Endothelial cell of umbilical vein (primary cell): ENCODE data around the gene RFX2. TPM values are rescaled to one million over a fixed set of nuclear protein-coding genes. Genes with fewer than 3 reads are reported as not detected.

Source experiments
- BruUV-seq: library from RNA; stranded (reverse); fragments of 400-500 nt; replicated peaks from 2 replicates; lab custom pipeline; 2021; lab: Mats Ljungman, UMichigan
- CTCF ChIA-PET: fragments of 300-600, 350-600 bp; sonication (Branson Sonifier 250); formaldehyde crosslinking; loops from one replicate; lab custom pipeline; 2021; ENCODE audit warnings: antibody characterized with exemption, inconsistent platforms; lab: Charles Lee
- POLR2A ChIA-PET: fragments of 300-600, 350-600 bp; sonication (Branson Sonifier 250); formaldehyde crosslinking; loops from one replicate; lab custom pipeline; 2021; ENCODE audit warnings: antibody characterized with exemption, inconsistent platforms; lab: Charles Lee
- DNase-seq: peaks from one replicate; pipeline ENCODE4 v3.0.0-alpha.2; 2011; ENCODE audit warnings: low read depth, low spot score
- FAIRE-seq: peaks from 2 replicates; lab custom pipeline; 2011; peaks lifted over from hg19 to GRCh38; lab: Jason Lieb, UNC
- H2AFZ ChIP-seq: 2 replicates; pipeline ENCODE4 v1.6.0; 2012; ENCODE audit warnings: low read depth, low read length, control low read depth, inconsistent platforms
- H3K27ac ChIP-seq: 2 replicates; pipeline ENCODE4 v1.5.1; 2011; ENCODE audit warnings: low read depth, mild to moderate bottlenecking, control low read depth, low read length, moderate library complexity; ENCODE audit not compliant: insufficient read depth
- H3K27me3 ChIP-seq, 2 experiments: 2 replicates each; pipeline versions ENCODE4 v1.6.0 to v1.6.1; 2011; ENCODE audit warnings: low read length in 2 of 2, mixed read lengths in 1 of 2; ENCODE audit not compliant: control insufficient read depth in 2 of 2, insufficient read depth in 2 of 2
- H3K36me3 ChIP-seq, 2 experiments: 2 replicates in 1 of 2; 3 replicates in 1 of 2; pipeline ENCODE4 v1.5.1; 2011; ENCODE audit warnings: low read length in 2 of 2, mild to moderate bottlenecking in 1 of 2, moderate library complexity in 1 of 2; ENCODE audit not compliant: control insufficient read depth in 2 of 2, insufficient read depth in 2 of 2; ENCODE audit errors: extremely low read depth in 1 of 2
- H3K4me1 ChIP-seq: 3 replicates; pipeline ENCODE4 v1.5.1; 2011; ENCODE audit warnings: mild to moderate bottlenecking, low read length; ENCODE audit not compliant: control insufficient read depth, insufficient read depth; ENCODE audit errors: extremely low read depth
- H3K4me2 ChIP-seq: 2 replicates; pipeline ENCODE4 v1.6.1; 2011; ENCODE audit warnings: low read length, control low read depth, mixed read lengths; ENCODE audit not compliant: insufficient read depth
- H3K4me3 ChIP-seq, 3 experiments: fragments of 200-600 bp in 1 of 3; sonication (generic), shearing (Covaris generic) in 1 of 3; replicated peaks in 1 of 3; 2 replicates each; pipeline ENCODE4 v1.5.1; 2011 to 2016; ENCODE audit warnings: control low read depth in 3 of 3, low read length in 3 of 3, mild to moderate bottlenecking in 2 of 3, inconsistent platforms in 1 of 3, low read depth in 1 of 3, moderate library complexity in 1 of 3; ENCODE audit not compliant: insufficient read depth in 1 of 3
- H3K79me2 ChIP-seq: 2 replicates; pipeline ENCODE4 v1.6.0; 2012; ENCODE audit warnings: low read length, inconsistent platforms; ENCODE audit not compliant: control insufficient read depth, insufficient read depth
- H3K9ac ChIP-seq: replicated peaks from 2 replicates; pipeline ENCODE3; 2011; ENCODE audit warnings: low read length, control low read depth; ENCODE audit not compliant: insufficient read depth; ENCODE audit errors: extremely low read depth
- H3K9me1 ChIP-seq: replicated peaks from 3 replicates; pipeline ENCODE4 v1.6.0; 2011; ENCODE audit warnings: mild to moderate bottlenecking, low read length; ENCODE audit not compliant: control insufficient read depth, insufficient read depth; ENCODE audit errors: extremely low read depth
- H3K9me3 ChIP-seq: replicated peaks from 2 replicates; pipeline ENCODE4 v1.5.1; 2012; ENCODE audit warnings: low read length, inconsistent platforms; ENCODE audit not compliant: control insufficient read depth, insufficient read depth
- H4K20me1 ChIP-seq: replicated peaks from 2 replicates; pipeline ENCODE3; 2011; ENCODE audit warnings: mild to moderate bottlenecking, low read length; ENCODE audit not compliant: control insufficient read depth, insufficient read depth; ENCODE audit errors: extremely low read depth
- EZH2 ChIP-seq: IDR thresholded peaks from 2 replicates; pipeline ENCODE4 v1.6.1; 2012; ENCODE audit warnings: borderline replicate concordance, low read depth, mild to moderate bottlenecking, moderate library complexity, low read length, inconsistent platforms; ENCODE audit not compliant: severe bottlenecking
- FOS ChIP-seq: IDR thresholded peaks from 2 replicates; pipeline ENCODE4 v1.6.1; 2011; ENCODE audit warnings: mild to moderate bottlenecking, low read length, moderate library complexity, borderline replicate concordance; ENCODE audit not compliant: insufficient read depth
- GATA2 ChIP-seq: IDR thresholded peaks from 2 replicates; pipeline ENCODE4 v1.7.0; 2011; ENCODE audit warnings: low read depth, mild to moderate bottlenecking, moderate library complexity, mixed read lengths, low read length; ENCODE audit not compliant: insufficient read length, insufficient read depth
- JUN ChIP-seq: IDR thresholded peaks from 2 replicates; pipeline ENCODE4 v1.6.1; 2011; ENCODE audit warnings: borderline replicate concordance, low read depth; ENCODE audit not compliant: insufficient read length, insufficient read depth
- MAX ChIP-seq: IDR thresholded peaks from 2 replicates; pipeline ENCODE4 v1.6.1; 2011; ENCODE audit not compliant: insufficient read depth, insufficient read length
- POLR2A ChIP-seq: IDR thresholded peaks from 2 replicates; pipeline ENCODE4 v1.6.1; 2012; ENCODE audit warnings: low read depth, mild to moderate bottlenecking, control low read depth, low read length
- dilution Hi-C: fragments of 300-500 bp; cut with MboI; formaldehyde crosslinking; loops from one replicate; pipeline ENCODE4 v1.15.0; 2019; ENCODE audit warnings: low sequenced_read_pairs; ENCODE audit not compliant: extremely low pct_ligation_motif_present
- intact Hi-C: fragments of 100-400 bp; cut with micrococcal nuclease; formaldehyde crosslinking; loops from one replicate; pipeline ENCODE4 v1.10.0; 2022
- polyA plus RNA-seq, 4 experiments: library from polyadenylated mRNA; depleted of rRNA in 3 of 4; stranded (reverse) in 3 of 4; unstranded in 1 of 4; fragments of >200 nt; gene quantifications; 2 replicates each; pipeline versions ENCODE4 v1.2.1 to v1.2.3, GENCODE V29; 2011 to 2012; ENCODE audit warnings: missing spikeins in 1 of 4
- total RNA-seq: library from RNA; stranded (reverse); gene quantifications from 2 replicates; pipeline ENCODE4 v1.2.3, GENCODE V29; 2021
- TF ChIP-seq, protein P1 (sequence below), 2 donors: IDR thresholded peaks; 1 replicate in 1 of 2; 2 replicates in 1 of 2; pipeline ENCODE4 v1.5.1; 2011; ENCODE audit warnings: low read length in 2 of 2, mild to moderate bottlenecking in 2 of 2, moderate library complexity in 2 of 2, control low read depth in 1 of 2, inconsistent platforms in 1 of 2, low read depth in 1 of 2; ENCODE audit not compliant: insufficient read depth in 1 of 2; ENCODE audit errors: extremely low read depth in 1 of 2

The RFX2 gene
- total and polyA plus RNA-seq, 2 donors (not counting 3 experiments of a cell fraction or from before 2014, with no cell fraction given), result 16.1 to 19.0 TPM

GRCh38 chr19:6066661-6067646, 43.3 kb downstream of the RFX2 start:
- Histone ChIP-seq H3K9me1 (no peaks in the 10 kb centered on the region), H3K27me3 (no peaks in the 10 kb centered on the region), H2AFZ (no peak overlapping the region), H3K4me1 (peaks cover 54% of the 10 kb centered on the region), H3K9me3 (no peaks in the 10 kb centered on the region), H3K4me2 (peak overlapping the region; percentile 65), H3K9ac (peak overlapping the region; percentile 99), H3K27ac (peak overlapping the region; percentile 100), H3K4me3 (no peak overlapping the region), H3K79me2 (peaks cover 18% of the 10 kb centered on the region), H3K36me3 (no peaks in the 10 kb centered on the region), H4K20me1 (no peaks in the 10 kb centered on the region)
- peak; percentile 16 for TF ChIP-seq FOS
- TF ChIP-seq MAX, result peak; percentile 78
- no peak for TF ChIP-seq POLR2A
- TF ChIP-seq EZH2, result no peak
- TF ChIP-seq GATA2, result no peak
- TF ChIP-seq, protein P1, sequence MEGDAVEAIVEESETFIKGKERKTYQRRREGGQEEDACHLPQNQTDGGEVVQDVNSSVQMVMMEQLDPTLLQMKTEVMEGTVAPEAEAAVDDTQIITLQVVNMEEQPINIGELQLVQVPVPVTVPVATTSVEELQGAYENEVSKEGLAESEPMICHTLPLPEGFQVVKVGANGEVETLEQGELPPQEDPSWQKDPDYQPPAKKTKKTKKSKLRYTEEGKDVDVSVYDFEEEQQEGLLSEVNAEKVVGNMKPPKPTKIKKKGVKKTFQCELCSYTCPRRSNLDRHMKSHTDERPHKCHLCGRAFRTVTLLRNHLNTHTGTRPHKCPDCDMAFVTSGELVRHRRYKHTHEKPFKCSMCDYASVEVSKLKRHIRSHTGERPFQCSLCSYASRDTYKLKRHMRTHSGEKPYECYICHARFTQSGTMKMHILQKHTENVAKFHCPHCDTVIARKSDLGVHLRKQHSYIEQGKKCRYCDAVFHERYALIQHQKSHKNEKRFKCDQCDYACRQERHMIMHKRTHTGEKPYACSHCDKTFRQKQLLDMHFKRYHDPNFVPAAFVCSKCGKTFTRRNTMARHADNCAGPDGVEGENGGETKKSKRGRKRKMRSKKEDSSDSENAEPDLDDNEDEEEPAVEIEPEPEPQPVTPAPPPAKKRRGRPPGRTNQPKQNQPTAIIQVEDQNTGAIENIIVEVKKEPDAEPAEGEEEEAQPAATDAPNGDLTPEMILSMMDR (IDR thresholded peaks at IDR 0.05; ENCODE audit: extremely low read depth in 1 of 2, insufficient read depth in 1 of 2, low read depth in 1 of 2, low read length in 2 of 2), result no peak
- peak; percentile 44 for TF ChIP-seq JUN
- ChIA-PET CTCF (interaction anchor here (0.8 to 1.5 kb wide), 7 partner anchors 9 to 59 kb away, joined by 3 to 12 read pairs (median 5); no protein-coding TSS in a partner anchor), POLR2A (no interaction called here)
- peak; percentile 96 for FAIRE-seq
- DNase-seq, result peak; percentile 99
- no TSS peak for BruUV-seq
- intact Hi-C loops, result loop anchor here (1.0 kb wide), 4 partner anchors 10 to 43 kb away; partner anchors contain the start of gene RFX2
- dilution Hi-C loops, result no loop called here
